GM12865 (cell line): Measurements from ENCODE around the gene OR52B2.

ENCODE experiments used
- DNase-seq: peaks from one replicate; pipeline ENCODE4 v3.0.0; 2010; ENCODE audit warnings: low read depth
- H3K4me3 ChIP-seq: 2 replicates; pipeline ENCODE4 v1.5.1; 2011; ENCODE audit warnings: mild to moderate bottlenecking, low read depth, low read length, control low read depth
- TF ChIP-seq, protein P1 (sequence below): IDR thresholded peaks from 2 replicates; pipeline ENCODE4 v1.5.1; 2011; ENCODE audit warnings: low read length, control low read depth, low read depth, inconsistent platforms; ENCODE audit not compliant: insufficient read depth; ENCODE audit errors: missing control alignments

The OR52B2 gene

DNA sequence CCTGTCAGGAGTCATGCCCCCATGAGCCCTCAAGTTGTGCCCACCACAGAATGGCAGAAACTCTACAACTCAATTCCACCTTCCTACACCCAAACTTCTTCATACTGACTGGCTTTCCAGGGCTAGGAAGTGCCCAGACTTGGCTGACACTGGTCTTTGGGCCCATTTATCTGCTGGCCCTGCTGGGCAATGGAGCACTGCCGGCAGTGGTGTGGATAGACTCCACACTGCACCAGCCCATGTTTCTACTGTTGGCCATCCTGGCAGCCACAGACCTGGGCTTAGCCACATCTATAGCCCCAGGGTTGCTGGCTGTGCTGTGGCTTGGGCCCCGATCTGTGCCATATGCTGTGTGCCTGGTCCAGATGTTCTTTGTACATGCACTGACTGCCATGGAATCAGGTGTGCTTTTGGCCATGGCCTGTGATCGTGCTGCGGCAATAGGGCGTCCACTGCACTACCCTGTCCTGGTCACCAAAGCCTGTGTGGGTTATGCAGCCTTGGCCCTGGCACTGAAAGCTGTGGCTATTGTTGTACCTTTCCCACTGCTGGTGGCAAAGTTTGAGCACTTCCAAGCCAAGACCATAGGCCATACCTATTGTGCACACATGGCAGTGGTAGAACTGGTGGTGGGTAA lies 29.2 kb upstream of the OR52B2 start, which contains the start of gene OR52W1:
OR52W1 (plus strand) TSS at position 51 of the 637 bp plus-strand sequence; CDS start at position 51, 0 bp downstream.
- TF ChIP-seq, protein P1, sequence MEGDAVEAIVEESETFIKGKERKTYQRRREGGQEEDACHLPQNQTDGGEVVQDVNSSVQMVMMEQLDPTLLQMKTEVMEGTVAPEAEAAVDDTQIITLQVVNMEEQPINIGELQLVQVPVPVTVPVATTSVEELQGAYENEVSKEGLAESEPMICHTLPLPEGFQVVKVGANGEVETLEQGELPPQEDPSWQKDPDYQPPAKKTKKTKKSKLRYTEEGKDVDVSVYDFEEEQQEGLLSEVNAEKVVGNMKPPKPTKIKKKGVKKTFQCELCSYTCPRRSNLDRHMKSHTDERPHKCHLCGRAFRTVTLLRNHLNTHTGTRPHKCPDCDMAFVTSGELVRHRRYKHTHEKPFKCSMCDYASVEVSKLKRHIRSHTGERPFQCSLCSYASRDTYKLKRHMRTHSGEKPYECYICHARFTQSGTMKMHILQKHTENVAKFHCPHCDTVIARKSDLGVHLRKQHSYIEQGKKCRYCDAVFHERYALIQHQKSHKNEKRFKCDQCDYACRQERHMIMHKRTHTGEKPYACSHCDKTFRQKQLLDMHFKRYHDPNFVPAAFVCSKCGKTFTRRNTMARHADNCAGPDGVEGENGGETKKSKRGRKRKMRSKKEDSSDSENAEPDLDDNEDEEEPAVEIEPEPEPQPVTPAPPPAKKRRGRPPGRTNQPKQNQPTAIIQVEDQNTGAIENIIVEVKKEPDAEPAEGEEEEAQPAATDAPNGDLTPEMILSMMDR: no peak
- no peak for DNase-seq

DNA sequence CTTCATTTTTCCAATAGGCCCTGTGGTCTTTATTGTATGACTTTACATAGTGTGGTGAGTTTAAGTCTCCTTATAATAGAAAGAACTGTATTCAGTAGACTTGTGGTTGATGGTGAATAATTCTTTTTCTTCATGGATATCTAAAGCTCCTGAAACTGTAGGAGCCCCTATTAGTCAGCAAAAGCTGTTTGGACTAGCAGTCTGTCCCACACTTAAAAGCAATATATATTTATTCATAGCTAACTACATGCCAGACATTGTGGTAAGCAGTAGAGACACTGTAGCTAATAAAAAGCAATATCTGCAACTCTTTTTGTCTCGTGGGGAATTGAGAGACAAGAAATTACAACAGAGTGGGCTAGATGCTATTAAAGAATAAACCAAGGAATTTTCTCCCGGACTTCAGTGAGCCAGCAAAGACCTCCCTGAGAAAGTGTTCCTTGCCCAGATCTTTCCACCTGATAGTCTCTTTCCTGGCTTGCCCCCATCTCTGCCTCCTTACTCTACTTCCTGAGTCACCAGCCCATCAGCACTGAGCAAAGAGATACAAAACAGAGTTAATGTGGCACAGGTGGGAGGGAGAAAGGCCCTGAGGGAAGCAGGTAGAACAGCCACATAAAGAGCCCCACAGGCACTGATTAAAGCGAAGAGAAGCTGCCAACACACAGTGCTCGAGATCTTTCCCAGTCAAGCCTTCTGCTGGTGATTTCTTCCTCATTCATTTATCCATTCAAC lies 27.5 kb upstream of the OR52B2 start:
- no peak for DNase-seq
- H3K4me3 ChIP-seq: no peak overlapping the region
- TF ChIP-seq, protein P1: no peak

More for the DNA sequence above, 29.2 kb upstream of the OR52B2 start, which contains the start of gene OR52W1:
- H3K4me3 ChIP-seq: no peak within 1 kb of the TSS

DNA sequence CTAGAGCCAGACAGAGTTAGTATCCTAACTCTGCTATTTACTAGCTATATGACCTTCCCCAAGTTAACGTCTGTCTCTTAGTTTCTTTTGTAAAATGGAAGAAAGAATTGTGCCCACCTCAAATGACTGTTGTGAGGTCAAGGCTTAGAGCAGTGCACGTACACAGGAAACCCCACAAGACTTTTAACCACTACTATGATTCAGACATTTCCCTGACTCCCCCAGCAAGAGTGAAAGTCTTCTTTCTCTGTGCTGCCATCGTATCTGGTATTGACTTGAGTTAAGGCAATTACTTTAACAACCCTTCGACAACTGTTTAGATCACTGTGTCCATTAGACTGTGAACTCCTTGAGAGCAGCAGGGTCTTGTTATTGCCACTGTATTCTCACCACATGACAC lies 26.3 kb upstream of the OR52B2 start:
- peak; percentile 38 for DNase-seq
- no peak overlapping the region for H3K4me3 ChIP-seq
- TF ChIP-seq, protein P1: no peak

DNA sequence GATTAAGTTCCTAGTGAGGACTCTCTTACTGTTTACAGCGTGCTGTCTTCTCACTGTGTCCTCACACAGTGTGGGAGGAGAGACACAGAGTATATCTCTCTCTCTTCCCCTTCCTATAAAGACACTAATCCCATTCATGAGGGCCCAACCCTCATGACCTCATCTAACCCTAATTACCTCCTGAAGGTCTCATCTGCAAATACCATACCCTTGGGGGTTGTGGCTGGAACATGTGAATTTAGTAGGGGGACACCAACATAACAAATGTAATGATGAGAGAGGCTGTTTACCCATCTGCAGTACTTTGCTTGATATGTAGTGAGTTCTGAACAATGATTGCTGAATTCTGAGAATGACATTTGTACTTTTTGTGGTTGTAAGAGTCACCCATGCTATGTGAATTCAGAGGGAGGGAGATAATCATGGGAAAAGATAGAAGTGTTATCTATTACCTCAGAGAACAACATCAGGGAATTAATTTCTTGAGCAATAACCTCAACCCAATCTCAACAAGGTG lies 24.0 kb upstream of the OR52B2 start:
- no peak for DNase-seq
- TF ChIP-seq, protein P1: no peak
- H3K4me3 ChIP-seq: no peak overlapping the region

DNA sequence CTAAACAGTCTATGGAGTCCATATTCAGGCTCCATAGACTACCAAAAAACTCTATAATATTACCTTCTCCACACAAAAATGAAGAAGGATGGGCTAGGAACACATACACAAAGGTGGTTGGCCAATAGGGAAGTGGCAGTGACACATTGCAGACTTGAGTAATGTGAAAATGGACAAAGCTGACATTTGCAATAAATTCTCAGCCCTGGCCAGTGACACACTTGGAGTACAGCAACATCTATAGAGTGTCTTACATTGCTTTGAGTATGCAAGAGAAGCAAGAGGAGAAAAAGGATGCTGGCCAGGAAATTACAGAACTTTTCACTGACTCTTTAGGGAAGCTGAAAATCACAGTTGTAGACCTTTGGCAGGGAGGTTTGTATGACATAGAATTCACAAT lies 21.6 kb upstream of the OR52B2 start:
- H3K4me3 ChIP-seq: no peak overlapping the region
- TF ChIP-seq, protein P1: no peak
- no peak for DNase-seq

DNA sequence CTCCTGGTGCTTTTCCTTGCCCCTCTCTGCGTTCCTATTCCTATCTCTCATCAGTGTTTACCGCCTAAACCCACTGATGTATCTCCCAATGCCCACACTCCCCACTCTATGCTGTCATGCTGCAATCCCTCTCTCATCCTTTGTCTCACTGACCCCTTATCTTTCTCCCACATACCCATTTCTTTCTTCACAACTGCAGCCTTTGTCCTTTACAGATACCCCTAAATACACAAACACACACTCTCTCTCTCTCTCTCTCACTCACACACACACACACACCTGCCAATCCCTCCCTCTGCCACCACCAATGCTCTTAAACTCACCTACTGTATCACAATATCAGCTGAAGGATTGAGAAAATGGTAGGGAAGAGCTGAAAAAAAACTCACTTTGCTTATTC lies 5.3 kb upstream of the OR52B2 start:
- H3K4me3 ChIP-seq: no peak overlapping the region
- TF ChIP-seq, protein P1: no peak
- DNase-seq: no peak
